ENCODE measurements around the gene NDUFA8. TPM values are rescaled to one million over a fixed set of nuclear protein-coding genes. Genes with fewer than 3 reads are reported as not detected.

NDUFA8 gene
- total and polyA plus RNA-seq, 2 of the 4 experiments (the other 2 are of a cell fraction) = 45.2 to 98.1 TPM

GRCh38 chr9:122192914-122193525 is 33.4 kb upstream of the NDUFA8 start:
- H3K9me3 ChIP-seq (ENCODE audit: control insufficient read depth, insufficient read depth, low read length) = no peaks in the 10 kb centered on the region
- H2BK20ac ChIP-seq (ENCODE audit: low read depth, low read length) = no peak overlapping the region
- H2BK15ac ChIP-seq (ENCODE audit: low read depth, low read length) = no peak overlapping the region
- dilution Hi-C loops (cut with HindIII; ENCODE audit: low sequenced_read_pairs, unreplicated experiment) = no loop called here
- H3K36me3 ChIP-seq (ENCODE audit: control insufficient read depth, insufficient read depth, low read length) = no peaks in the 10 kb centered on the region
- H2BK5ac ChIP-seq (ENCODE audit: low read depth, low read length, poor library complexity, severe bottlenecking) = no peak overlapping the region
- ChIA-PET CTCF (interaction anchor here (0.6 kb wide), 1 partner anchor 652 kb away, joined by 3 read pairs; no protein-coding TSS in a partner anchor), POLR2A (ENCODE audit: unreplicated experiment) (no interaction called here)
- TF ChIP-seq POLR2A (IDR thresholded peaks at IDR 0.05; ENCODE audit: low read depth, low read length) (no peak), FOS (IDR thresholded peaks at IDR 0.05; ENCODE audit: low read depth, low read length) (no peak), NFE2L2 (IDR thresholded peaks at IDR 0.05; ENCODE audit: low read depth, low read length) (no peak), MXI1 (IDR thresholded peaks at IDR 0.05; ENCODE audit: borderline replicate concordance, low read depth, low read length) (no peak), USF2 (IDR thresholded peaks at IDR 0.05; ENCODE audit: low read depth, low read length) (no peak), CHD1 (IDR thresholded peaks at IDR 0.05; ENCODE audit: low read depth, low read length) (no peak), CEBPB (IDR thresholded peaks at IDR 0.05; ENCODE audit: low read depth, low read length) (no peak), RAD21 (IDR thresholded peaks at IDR 0.05; ENCODE audit: low read length) (no peak), RCOR1 (IDR thresholded peaks at IDR 0.05; ENCODE audit: insufficient replicate concordance, low read length) (no peak), SMC3 (IDR thresholded peaks at IDR 0.05; ENCODE audit: low read depth, low read length) (no peak), RFX5 (IDR thresholded peaks at IDR 0.05; ENCODE audit: low read depth, low read length) (no peak)
- H2AK9ac ChIP-seq (replicated peaks; ENCODE audit: low read depth, low read length, poor library complexity) = no peak overlapping the region
- no peaks in the 10 kb centered on the region for H3K79me1 ChIP-seq (ENCODE audit: low read depth in 1 of 2, low read length in 2 of 2)
- ATAC-seq (ENCODE audit: low read depth) = no peak
- H3K18ac ChIP-seq (ENCODE audit: low read depth, low read length) = no peak overlapping the region
- H3K27ac ChIP-seq (ENCODE audit: insufficient read depth, low read length) = no peak overlapping the region
- DNase-seq = no peak
- WGBS, 2 experiments (ENCODE audit: extremely low coverage in 2 of 2, insufficient read length in 1 of 2) = 100% methylated on average over 2 of the region's 16 CpGs; no CpG with 5 or more reads in 1 of the 2 experiments
- no peak overlapping the region for H3K23ac ChIP-seq (ENCODE audit: low read depth, low read length)
- no peaks in the 10 kb centered on the region for H4K20me1 ChIP-seq (ENCODE audit: insufficient read depth, low read length)
- H2BK120ac ChIP-seq (ENCODE audit: low read depth, low read length) = no peak overlapping the region
- no peak overlapping the region for H4K8ac ChIP-seq (ENCODE audit: low read depth in 2 of 2, low read length in 2 of 2)
- H3K56ac ChIP-seq (ENCODE audit: extremely low read depth, insufficient read depth, low read length) = no peak overlapping the region
- no TSS peak for BruUV-seq (replicated peaks)
- H3K4ac ChIP-seq (ENCODE audit: low read depth, low read length) = no peak overlapping the region
- no peak overlapping the region for H3K4me2 ChIP-seq (ENCODE audit: low read depth, low read length)
- no peak overlapping the region for H2AFZ ChIP-seq (replicated peaks; ENCODE audit: low read length, poor library complexity)
- H3K27me3 ChIP-seq (ENCODE audit: control insufficient read depth, insufficient read depth, low read length) = peaks cover 38% of the 10 kb centered on the region
- H4K5ac ChIP-seq (ENCODE audit: low read depth, low read length) = no peak overlapping the region
- H4K91ac ChIP-seq (ENCODE audit: insufficient read depth, low read depth, low read length) = no peak overlapping the region
- intact Hi-C loops (cut with micrococcal nuclease) = no loop called here
- H3K9ac ChIP-seq (ENCODE audit: low read depth, low read length) = no peak overlapping the region
- no peak overlapping the region for H2AK5ac ChIP-seq (ENCODE audit: low read depth, low read length)
- H3K4me1 ChIP-seq (ENCODE audit: control insufficient read depth, insufficient read depth, low read length) = no peaks in the 10 kb centered on the region
- no peak overlapping the region for H3K14ac ChIP-seq (replicated peaks; ENCODE audit: low read depth, low read length)
- peaks cover 3% of the 10 kb centered on the region; the same call in 1 of the 2 replicates for H3K9me1 ChIP-seq (ENCODE audit: insufficient read depth, low read length)
- no peak overlapping the region for H3K4me3 ChIP-seq (ENCODE audit: insufficient read depth, low read depth, low read length)
- in situ Hi-C loops (cut with MboI; ENCODE audit: low sequenced_read_pairs) = no loop called here

All from IMR-90 (cell line).